Retinal pigment epithelial cell (primary cell): ENCODE results near the gene PIK3C2B.

Experiments
- DNase-seq: peaks from one replicate; pipeline ENCODE4 v3.0.0-alpha.2; 2010; ENCODE audit warnings: low read depth
- H3K4me3 ChIP-seq: 2 replicates; pipeline ENCODE4 v1.5.1; 2011; ENCODE audit warnings: mild to moderate bottlenecking, low read length, control low read depth, moderate library complexity
- CTCF ChIP-seq: conservative IDR thresholded peaks from 2 replicates; pipeline ENCODE4 v1.5.1; 2011; ENCODE audit warnings: low read depth, low read length, control low read depth, inconsistent platforms

Gene PIK3C2B

GRCh38 chr1:204494281-204495077 is at the start of gene PIK3C2B:
Gene PIK3C2B (minus strand): TSS chr1:204494805. CDS start chr1:204469802, 25,003 bp downstream.
- DNase-seq: no peak
- peak within 1 kb of the TSS; percentile 80 for H3K4me3 ChIP-seq
- peak; percentile 24 for TF ChIP-seq CTCF

GRCh38 chr1:204544321-204544720 is 49.7 kb upstream of the PIK3C2B start:
- DNase-seq: no peak
- no peak overlapping the region for H3K4me3 ChIP-seq
- TF ChIP-seq CTCF: no peak

- DNase-seq: no peak
- no peak for TF ChIP-seq CTCF
- no peak overlapping the region for H3K4me3 ChIP-seq
These were observed 47.0 kb upstream of the PIK3C2B start for GRCh38 chr1:204541626-204542025.

- no peak for TF ChIP-seq CTCF
- no peak overlapping the region for H3K4me3 ChIP-seq
- no peak for DNase-seq
These were observed 38.2 kb upstream of the PIK3C2B start for GRCh38 chr1:204532832-204533231.

GRCh38 chr1:204530932-204531331 is 36.3 kb upstream of the PIK3C2B start:
- no peak overlapping the region for H3K4me3 ChIP-seq
- DNase-seq: no peak
- no peak for TF ChIP-seq CTCF

GRCh38 chr1:204529371-204529895 is 34.8 kb upstream of the PIK3C2B start:
- TF ChIP-seq CTCF: peak; percentile 15
- H3K4me3 ChIP-seq: no peak overlapping the region
- DNase-seq: no peak

- no peak for DNase-seq
- no peak overlapping the region for H3K4me3 ChIP-seq
- TF ChIP-seq CTCF: no peak
These were observed 34.1 kb upstream of the PIK3C2B start for GRCh38 chr1:204528677-204529076.
